ENCODE data around the gene IGSF9B. TPM values are rescaled to one million over a fixed set of nuclear protein-coding genes. Genes with fewer than 3 reads are reported as not detected.

The IGSF9B gene
- total RNA-seq, 2 experiments from 2014 or later, result 96.3 to 118 TPM

GRCh38 chr11:133895551-133895950, 61.2 kb downstream of the IGSF9B start:
- peaks cover 16% of the 10 kb centered on the region for H3K27me3 Mint-ChIP-seq (ENCODE audit: low read depth)
- H3K4me1 Mint-ChIP-seq (ENCODE audit: low read depth), result peaks cover 7% of the 10 kb centered on the region
- H3K4me3 Mint-ChIP-seq, result no peak overlapping the region
- H3K27ac Mint-ChIP-seq, result no peak overlapping the region
- peaks cover 22% of the 10 kb centered on the region for H3K36me3 Mint-ChIP-seq (ENCODE audit: low read depth)
- POLR2A ChIA-PET, result no interaction called here
- no peaks in the 10 kb centered on the region for H3K9me3 Mint-ChIP-seq (ENCODE audit: insufficient read depth)
- ATAC-seq (no peak), DNase-seq (peak; percentile 16)
- CTCF ChIA-PET, result no interaction called here

DNA sequence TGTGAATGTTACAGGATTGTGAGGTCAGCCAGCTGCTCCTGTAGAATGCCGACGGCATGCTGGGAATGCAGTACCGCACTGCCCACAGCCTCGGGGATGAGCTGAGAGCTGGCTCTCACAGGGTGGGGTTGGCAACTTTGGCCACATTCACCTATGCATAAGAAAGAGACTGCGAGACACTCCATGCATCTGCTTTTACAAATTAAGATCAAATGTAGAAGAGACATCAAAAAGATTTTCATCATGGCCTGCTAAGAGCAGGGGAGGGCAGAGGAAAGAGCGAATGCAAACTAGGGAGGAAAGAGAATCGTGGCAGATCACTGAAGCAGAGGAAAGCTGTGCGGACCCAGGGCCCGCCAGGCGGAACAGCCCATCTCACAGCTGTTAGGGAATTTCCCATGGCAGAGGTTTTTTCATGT, 61.7 kb downstream of the IGSF9B start:
- no peak overlapping the region for H3K27ac Mint-ChIP-seq
- POLR2A ChIA-PET, result no interaction called here
- peaks cover 22% of the 10 kb centered on the region for H3K36me3 Mint-ChIP-seq (ENCODE audit: low read depth)
- H3K4me1 Mint-ChIP-seq (ENCODE audit: low read depth), result peaks cover 7% of the 10 kb centered on the region
- ATAC-seq (no peak), DNase-seq (peak; percentile 17)
- CTCF ChIA-PET, result no interaction called here
- peaks cover 20% of the 10 kb centered on the region for H3K27me3 Mint-ChIP-seq (ENCODE audit: low read depth)
- H3K4me3 Mint-ChIP-seq, result no peak overlapping the region
- no peaks in the 10 kb centered on the region for H3K9me3 Mint-ChIP-seq (ENCODE audit: insufficient read depth)

DNA sequence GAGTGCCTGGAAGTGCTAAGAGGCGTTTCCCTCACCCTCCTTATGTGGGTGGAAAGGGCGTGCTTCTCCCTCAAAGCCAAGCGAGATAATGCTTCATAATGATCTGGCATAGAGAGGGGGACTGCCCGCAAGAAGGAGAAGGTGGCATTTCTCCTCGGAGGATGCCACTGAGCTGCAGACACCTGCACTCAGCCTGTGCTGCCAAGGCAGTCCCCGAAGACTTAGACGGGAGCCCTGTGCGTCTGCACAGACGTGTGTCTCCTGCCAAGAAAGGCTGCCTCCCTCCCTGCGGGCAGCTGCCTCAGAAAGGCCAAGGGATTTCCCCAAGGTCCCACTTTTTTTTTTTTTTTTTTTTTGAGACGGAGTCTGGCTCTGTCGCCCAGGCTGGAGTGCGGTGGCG, 63.4 kb downstream of the IGSF9B start:
- CTCF ChIA-PET, result no interaction called here
- peak; percentile 10 for DNase-seq
- Mint-ChIP-seq H3K27ac (no peak overlapping the region), H3K27me3 (ENCODE audit: low read depth) (peaks cover 26% of the 10 kb centered on the region), H3K36me3 (ENCODE audit: low read depth) (peaks cover 12% of the 10 kb centered on the region), H3K9me3 (ENCODE audit: insufficient read depth) (no peaks in the 10 kb centered on the region), H3K4me3 (no peak overlapping the region), H3K4me1 (ENCODE audit: low read depth) (no peaks in the 10 kb centered on the region)
- no peak for ATAC-seq
- POLR2A ChIA-PET, result no interaction called here

GRCh38 chr11:133892584-133893380, 64.0 kb downstream of the IGSF9B start:
- peak; percentile 16 for DNase-seq
- no peak for ATAC-seq
- CTCF ChIA-PET, result no interaction called here
- Mint-ChIP-seq H3K4me3 (no peak overlapping the region), H3K4me1 (ENCODE audit: low read depth) (no peaks in the 10 kb centered on the region), H3K36me3 (ENCODE audit: low read depth) (peaks cover 9% of the 10 kb centered on the region), H3K27me3 (ENCODE audit: low read depth) (peaks cover 26% of the 10 kb centered on the region), H3K27ac (no peak overlapping the region), H3K9me3 (ENCODE audit: insufficient read depth) (no peaks in the 10 kb centered on the region)
- POLR2A ChIA-PET, result no interaction called here

- no peak overlapping the region for H3K27ac Mint-ChIP-seq
- H3K9me3 Mint-ChIP-seq (ENCODE audit: insufficient read depth), result no peaks in the 10 kb centered on the region
- DNase-seq, result peak; percentile 15
- H3K4me1 Mint-ChIP-seq (ENCODE audit: low read depth), result no peaks in the 10 kb centered on the region
- CTCF ChIA-PET, result no interaction called here
- peaks cover 4% of the 10 kb centered on the region for H3K36me3 Mint-ChIP-seq (ENCODE audit: low read depth)
- ATAC-seq, result no peak
- POLR2A ChIA-PET, result no interaction called here
- peaks cover 31% of the 10 kb centered on the region for H3K27me3 Mint-ChIP-seq (ENCODE audit: low read depth)
- no peak overlapping the region for H3K4me3 Mint-ChIP-seq
Observed at GRCh38 chr11:133892126-133892525, 64.6 kb downstream of the IGSF9B start.

DNA sequence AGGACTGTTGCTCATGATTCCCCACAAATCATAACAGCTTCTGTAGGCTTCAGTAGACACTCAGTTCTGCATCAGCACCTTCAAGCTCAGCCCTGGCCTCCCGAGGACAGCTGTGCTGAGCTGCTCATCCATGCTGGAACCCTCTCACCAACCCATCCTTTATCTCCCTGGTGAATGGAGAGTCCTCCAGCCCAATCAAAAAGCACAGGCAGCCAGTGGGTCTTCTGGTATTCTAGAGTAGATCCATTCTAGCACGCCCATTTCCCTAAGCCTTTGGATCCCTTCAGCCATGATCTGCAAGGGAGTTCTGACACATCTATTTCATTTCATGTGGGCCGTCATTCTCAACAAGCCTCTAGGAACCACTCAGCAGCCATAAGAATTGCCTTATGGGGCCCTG, 66.9 kb downstream of the IGSF9B start:
- Mint-ChIP-seq H3K4me1 (ENCODE audit: low read depth) (no peaks in the 10 kb centered on the region), H3K4me3 (no peak overlapping the region), H3K9me3 (ENCODE audit: insufficient read depth) (no peaks in the 10 kb centered on the region), H3K36me3 (ENCODE audit: low read depth) (no peaks in the 10 kb centered on the region), H3K27ac (no peak overlapping the region), H3K27me3 (ENCODE audit: low read depth) (peaks cover 40% of the 10 kb centered on the region)
- DNase-seq, result no peak
- ChIA-PET POLR2A (no interaction called here), CTCF (no interaction called here)
- no peak for ATAC-seq

DNA sequence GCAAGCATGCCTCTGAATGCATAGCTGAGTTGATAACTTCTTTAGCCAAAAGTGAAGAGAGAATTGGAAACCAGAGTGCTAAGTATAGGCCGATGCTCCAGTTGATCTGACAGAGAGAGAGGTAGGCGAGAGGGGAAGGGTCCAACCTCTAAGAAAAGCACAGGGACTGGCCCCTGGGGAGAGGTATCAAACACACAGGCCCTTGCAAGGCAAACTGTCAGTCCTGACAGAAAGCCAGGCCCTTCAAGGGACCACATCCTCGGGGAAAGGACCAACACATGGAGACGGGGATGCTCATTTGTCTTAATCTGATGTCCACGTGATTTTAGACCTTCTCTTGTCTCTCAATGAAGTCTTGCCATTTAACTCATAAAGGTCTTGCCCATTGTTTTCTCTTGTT, 67.6 kb downstream of the IGSF9B start:
- DNase-seq, result no peak
- POLR2A ChIA-PET, result no interaction called here
- H3K27me3 Mint-ChIP-seq (ENCODE audit: low read depth), result peaks cover 43% of the 10 kb centered on the region
- no peaks in the 10 kb centered on the region for H3K36me3 Mint-ChIP-seq (ENCODE audit: low read depth)
- no peaks in the 10 kb centered on the region for H3K9me3 Mint-ChIP-seq (ENCODE audit: insufficient read depth)
- ATAC-seq, result no peak
- no peaks in the 10 kb centered on the region for H3K4me1 Mint-ChIP-seq (ENCODE audit: low read depth)
- CTCF ChIA-PET, result no interaction called here
- no peak overlapping the region for H3K4me3 Mint-ChIP-seq
- H3K27ac Mint-ChIP-seq, result no peak overlapping the region

- ChIA-PET POLR2A (interaction anchor here (0.7 kb wide), 1 partner anchor 345 kb away, joined by 3 read pairs; no protein-coding TSS in a partner anchor), CTCF (no interaction called here)
- no peak for ATAC-seq
- Mint-ChIP-seq H3K27me3 (ENCODE audit: low read depth) (peaks cover 49% of the 10 kb centered on the region), H3K4me1 (ENCODE audit: low read depth) (no peaks in the 10 kb centered on the region), H3K36me3 (ENCODE audit: low read depth) (no peaks in the 10 kb centered on the region), H3K9me3 (ENCODE audit: insufficient read depth) (no peaks in the 10 kb centered on the region), H3K27ac (no peak overlapping the region), H3K4me3 (no peak overlapping the region)
- no peak for DNase-seq
Observed at GRCh38 chr11:133887692-133888332, 69.0 kb downstream of the IGSF9B start.

DNA sequence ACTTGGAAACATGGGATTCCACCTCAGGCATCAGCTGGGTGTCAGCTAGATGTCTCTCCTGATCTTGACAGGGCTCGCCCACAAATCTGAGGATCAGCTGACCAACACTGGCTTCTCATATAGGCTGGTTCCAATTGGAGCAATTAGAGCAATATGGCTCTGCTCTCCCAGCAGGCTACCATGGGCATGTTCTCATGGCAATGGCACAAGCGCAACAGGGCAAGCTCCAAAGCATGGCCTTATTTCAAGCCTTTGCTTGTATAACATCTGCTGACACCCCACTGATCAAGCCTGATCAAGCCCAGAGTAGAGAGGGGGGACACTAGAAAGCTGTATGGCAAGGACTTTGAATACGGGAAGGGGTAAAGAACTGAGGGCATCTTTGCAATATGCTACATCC, 70.7 kb downstream of the IGSF9B start:
- Mint-ChIP-seq H3K27me3 (ENCODE audit: low read depth) (peaks cover 39% of the 10 kb centered on the region), H3K9me3 (ENCODE audit: insufficient read depth) (no peaks in the 10 kb centered on the region)
- POLR2A ChIA-PET, result no interaction called here

GRCh38 chr11:133872160-133872559, 84.6 kb downstream of the IGSF9B start:
- ChIA-PET CTCF (interaction anchor here (1.0 kb wide), 1 partner anchor 12 kb away, joined by 3 read pairs; no protein-coding TSS in a partner anchor), POLR2A (no interaction called here)
- Mint-ChIP-seq H3K27ac (no peak overlapping the region), H3K9me3 (ENCODE audit: insufficient read depth) (no peaks in the 10 kb centered on the region), H3K27me3 (ENCODE audit: low read depth) (peaks cover 13% of the 10 kb centered on the region), H3K36me3 (ENCODE audit: low read depth) (no peaks in the 10 kb centered on the region), H3K4me1 (ENCODE audit: low read depth) (no peaks in the 10 kb centered on the region), H3K4me3 (no peak overlapping the region)
- ATAC-seq, result no peak
- no peak for DNase-seq

More for the DNA sequence above, 70.7 kb downstream of the IGSF9B start:
- Mint-ChIP-seq H3K4me3 (no peak overlapping the region), H3K4me1 (ENCODE audit: low read depth) (no peaks in the 10 kb centered on the region), H3K36me3 (ENCODE audit: low read depth) (no peaks in the 10 kb centered on the region), H3K27ac (no peak overlapping the region)
- ATAC-seq (no peak), DNase-seq (no peak)
- CTCF ChIA-PET, result no interaction called here

- no peak for ATAC-seq
- H3K4me1 Mint-ChIP-seq (ENCODE audit: low read depth), result no peaks in the 10 kb centered on the region
- no peak for DNase-seq
- POLR2A ChIA-PET, result no interaction called here
- no peak overlapping the region for H3K4me3 Mint-ChIP-seq
- no peaks in the 10 kb centered on the region for H3K36me3 Mint-ChIP-seq (ENCODE audit: low read depth)
- no peak overlapping the region for H3K27ac Mint-ChIP-seq
- CTCF ChIA-PET, result no interaction called here
- no peaks in the 10 kb centered on the region for H3K9me3 Mint-ChIP-seq (ENCODE audit: insufficient read depth)
- peaks cover 17% of the 10 kb centered on the region for H3K27me3 Mint-ChIP-seq (ENCODE audit: low read depth)
Observed at GRCh38 chr11:133867456-133867855, 89.3 kb downstream of the IGSF9B start.

- H3K27ac Mint-ChIP-seq, result no peak overlapping the region
- H3K4me3 Mint-ChIP-seq, result no peak overlapping the region
- peaks cover 12% of the 10 kb centered on the region for H3K27me3 Mint-ChIP-seq (ENCODE audit: low read depth)
- ChIA-PET POLR2A (no interaction called here), CTCF (no interaction called here)
- ATAC-seq, result no peak
- H3K36me3 Mint-ChIP-seq (ENCODE audit: low read depth), result no peaks in the 10 kb centered on the region
- H3K9me3 Mint-ChIP-seq (ENCODE audit: insufficient read depth), result no peaks in the 10 kb centered on the region
- DNase-seq, result no peak
- H3K4me1 Mint-ChIP-seq (ENCODE audit: low read depth), result no peaks in the 10 kb centered on the region
Observed at GRCh38 chr11:133865466-133865865, 91.3 kb downstream of the IGSF9B start.

All from activated CD8-positive, alpha-beta T cell treated with anti-CD3 and anti-CD28 coated beads, Interleukin-2, amount 10 ng/mL, durations not matched to agents 7 days and 5 days (primary cell).